PC-9 (cell line): ENCODE data around the gene ENG.

Experiments
- CTCF ChIP-seq: fragments of 200-600 bp; sonication (generic); conservative IDR thresholded peaks from 2 replicates; pipeline ENCODE4 v1.6.1; 2017; ENCODE audit warnings: mixed run types, antibody characterized with exemption, mild to moderate bottlenecking, moderate library complexity
- EZH2 ChIP-seq: fragments of 200-600 bp; sonication (generic); IDR thresholded peaks from 2 replicates; pipeline ENCODE4 v1.8.0; 2017; ENCODE audit warnings: antibody characterized with exemption, low read depth

DNA sequence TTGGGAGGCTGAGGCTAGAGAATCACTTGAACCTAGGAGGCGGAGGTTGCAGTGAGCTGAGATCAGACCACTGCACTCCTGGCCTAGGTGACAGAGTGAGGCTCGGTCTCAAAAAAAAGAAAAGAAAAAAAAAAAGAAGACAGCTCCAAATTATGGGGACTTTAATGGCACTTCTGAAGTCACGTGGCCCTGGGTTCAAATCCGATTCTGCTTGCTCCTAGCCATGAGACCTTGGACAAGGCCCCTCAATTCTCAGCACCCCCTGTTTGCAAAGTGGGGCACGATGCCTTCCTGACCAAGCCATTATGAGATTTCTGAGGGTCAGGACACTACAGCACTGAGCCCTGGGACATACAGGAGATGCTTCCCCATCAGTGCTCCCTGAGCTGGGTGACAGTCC is 1.1 kb upstream of the ENG start:
- TF ChIP-seq CTCF: no peak
- TF ChIP-seq EZH2: no peak
